ENCODE data around the gene MAD2L1.

GRCh38 chr4:120037411-120037810 is 29.2 kb downstream of the MAD2L1 start:
- no peak for TF ChIP-seq CTCF (conservative IDR thresholded peaks at IDR 0.05; ENCODE audit: low read length)
- TF ChIP-seq EZH2phosphoT487 (IDR thresholded peaks at IDR 0.05; ENCODE audit: borderline replicate concordance, low read depth, low read length): no peak

Measured in OCI-LY7 (cell line).